Thymus (tissue), 11 donors: ENCODE data around the gene PKD1. TPM values are rescaled to one million over a fixed set of nuclear protein-coding genes. Genes with fewer than 3 reads are reported as not detected.
A peak's percentile ranks its signal among the peaks of the same experiment; 100 is the strongest.

Source experiments
- DNase-seq, 9 donors: peaks; one replicate each; pipeline ENCODE4 v3.0.0-alpha.2; 2013; ENCODE audit warnings: low spot score in 9 of 9, low read depth in 6 of 9, missing footprints in 1 of 9
- H3K27ac ChIP-seq, 2 donors: one replicate each; pipeline ENCODE4 v1.5.1; 2013; ENCODE audit warnings: control low read depth in 1 of 2, low read depth in 1 of 2, low read length in 1 of 2, mild to moderate bottlenecking in 1 of 2, moderate library complexity in 1 of 2
- H3K27me3 ChIP-seq, 2 donors: one replicate each; pipeline ENCODE4 v1.5.1; 2013; ENCODE audit warnings: low read length in 1 of 2; ENCODE audit not compliant: control insufficient read depth in 2 of 2, insufficient read depth in 1 of 2
- H3K36me3 ChIP-seq, 2 donors: one replicate each; pipeline ENCODE4 v1.5.1; 2013; ENCODE audit warnings: low read length in 1 of 2, mild to moderate bottlenecking in 1 of 2, moderate library complexity in 1 of 2; ENCODE audit not compliant: control insufficient read depth in 2 of 2, insufficient read depth in 2 of 2
- H3K4me1 ChIP-seq, 2 donors: one replicate each; pipeline ENCODE4 v1.5.1; 2013; ENCODE audit warnings: low read length in 2 of 2; ENCODE audit not compliant: control insufficient read depth in 2 of 2, insufficient read depth in 2 of 2
- H3K4me3 ChIP-seq, 2 donors: one replicate each; pipeline ENCODE4 v1.5.1; 2013; ENCODE audit warnings: low read length in 2 of 2, control low read depth in 1 of 2, mild to moderate bottlenecking in 1 of 2
- H3K9me3 ChIP-seq, 2 donors: one replicate each; pipeline ENCODE4 v1.5.1; 2013; ENCODE audit warnings: low read length in 1 of 2, mild to moderate bottlenecking in 1 of 2; ENCODE audit not compliant: control insufficient read depth in 2 of 2, insufficient read depth in 1 of 2
- WGBS: extraction: QIAGEN DNeasy Blood & Tissue Kit; methylation state at CpG from one replicate; pipeline ENCODE4 v1.1.7; 2013; 5-methylcytosine and 5-hydroxymethylcytosine counted together
- polyA plus RNA-seq: library from polyadenylated mRNA; stranded (reverse); fragments of 200-250 nt; gene quantifications from one replicate; pipeline ENCODE4 v1.2.3, GENCODE V29; 2013
- total RNA-seq: library from RNA; stranded (reverse); fragments of 120-200 nt; gene quantifications from one replicate; pipeline ENCODE4 v1.2.4, GENCODE V29; 2013
- donor health status: healthy.

Gene PKD1
- total and polyA plus RNA-seq, 2 donors, result 13.4 to 35.3 TPM

DNA sequence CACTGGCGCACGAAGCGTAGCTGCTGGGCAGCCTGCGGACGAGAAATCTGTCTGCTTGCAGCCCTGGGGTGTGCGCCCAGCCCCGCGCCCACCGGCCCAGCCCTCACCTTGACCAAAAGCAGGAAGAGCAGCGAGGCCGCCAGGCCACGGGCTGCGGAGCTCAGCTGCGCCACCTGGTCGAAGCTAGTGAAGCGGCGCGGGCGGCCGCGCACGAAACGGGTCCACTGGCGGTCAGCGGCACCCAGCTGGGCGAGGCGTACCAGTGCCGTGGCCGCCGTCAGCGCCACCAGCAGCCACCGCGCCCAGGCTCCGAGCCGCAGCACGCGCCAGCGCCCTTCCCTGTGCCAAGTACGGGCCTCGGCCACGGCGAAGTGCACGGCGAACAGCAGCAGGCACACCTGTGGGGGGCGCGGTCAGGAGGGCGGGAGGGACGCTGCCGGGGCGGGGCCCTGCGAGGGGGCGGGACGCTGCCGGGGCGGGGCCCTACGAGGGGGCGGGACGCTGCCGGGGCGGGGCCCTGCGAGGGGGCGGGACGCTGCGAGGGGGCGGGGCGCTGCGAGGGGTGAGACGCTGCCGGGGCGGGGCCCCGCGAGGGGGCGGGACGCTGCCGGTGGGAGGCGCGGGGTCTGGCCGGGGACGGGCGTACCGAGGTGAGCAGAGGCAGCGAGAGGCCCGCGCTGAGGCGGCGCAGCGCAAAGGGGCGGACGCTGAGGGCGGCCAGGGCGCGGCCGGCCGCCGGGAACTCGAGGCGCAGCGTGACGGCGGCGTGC lies 44.7 kb downstream of the PKD1 start:
- 87% methylated on average over 101 of the region's 101 CpGs for WGBS
- H3K4me1 ChIP-seq, result peaks cover 0 to 5% of the 10 kb centered on the region in 2 donors
- DNase-seq, result peak in 8 of 9 donors; percentile 13 to 79 (median 44)
- H3K36me3 ChIP-seq, result peaks cover 69 to 86% of the 10 kb centered on the region in 2 donors
- no peak overlapping the region for H3K4me3 ChIP-seq
- no peaks in the 10 kb centered on the region for H3K9me3 ChIP-seq
- H3K27me3 ChIP-seq, result no peaks in the 10 kb centered on the region
- H3K27ac ChIP-seq, result no peak overlapping the region

- peaks cover 70 to 87% of the 10 kb centered on the region in 2 donors for H3K36me3 ChIP-seq
- no peaks in the 10 kb centered on the region for H3K27me3 ChIP-seq
- H3K9me3 ChIP-seq, result no peaks in the 10 kb centered on the region
- H3K4me3 ChIP-seq, result no peak overlapping the region
- H3K4me1 ChIP-seq, result peaks cover 0 to 5% of the 10 kb centered on the region in 2 donors
- WGBS, result 97% methylated on average over 14 of the region's 14 CpGs
- no peak overlapping the region for H3K27ac ChIP-seq
- no peak for DNase-seq
Observed at GRCh38 chr16:2090481-2090776, 45.3 kb downstream of the PKD1 start.

DNA sequence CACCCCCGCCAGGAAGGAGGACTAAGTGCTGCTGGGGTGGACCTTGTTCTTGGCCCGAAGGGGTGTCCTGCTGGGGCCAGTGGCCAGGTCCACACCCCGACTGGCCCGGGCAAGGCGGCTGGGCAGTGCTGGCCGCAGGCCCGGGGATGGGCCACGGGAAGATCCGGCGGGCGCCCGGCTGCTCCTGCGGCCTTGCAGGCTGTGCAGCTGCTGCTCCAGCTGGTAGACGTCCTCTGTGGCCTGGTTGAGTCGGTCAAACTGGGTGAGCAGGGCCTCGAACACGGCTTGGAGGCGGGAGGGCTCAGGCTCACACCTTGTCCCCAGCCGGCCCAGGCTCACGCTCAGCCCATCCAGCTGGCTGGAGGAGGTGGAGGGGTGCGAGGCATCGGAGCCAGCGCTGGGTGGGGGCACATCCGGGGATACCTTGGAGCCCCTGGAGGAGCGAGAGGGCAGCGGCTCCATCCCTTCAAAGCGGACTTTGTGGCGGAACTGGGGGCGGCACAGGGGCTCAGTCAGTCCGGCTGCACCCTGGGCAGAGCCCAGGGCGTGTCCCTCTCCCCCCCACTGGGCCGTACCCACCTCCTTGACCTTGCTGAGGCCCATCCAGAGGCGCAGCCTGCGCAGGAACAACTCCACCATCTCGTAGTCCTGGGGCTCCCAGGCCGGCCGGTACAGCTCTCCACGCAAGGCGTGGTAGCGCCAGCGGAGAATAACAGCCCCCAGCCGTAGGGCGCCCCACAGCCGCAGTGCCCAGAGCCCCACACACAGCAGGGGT lies 45.8 kb downstream of the PKD1 start:
- H3K36me3 ChIP-seq, result peaks cover 73 to 89% of the 10 kb centered on the region in 2 donors
- H3K27ac ChIP-seq, result no peak overlapping the region
- 97% methylated on average over 44 of the region's 44 CpGs for WGBS
- H3K9me3 ChIP-seq, result no peaks in the 10 kb centered on the region
- no peak for DNase-seq
- H3K4me3 ChIP-seq, result no peak overlapping the region
- H3K4me1 ChIP-seq, result peaks cover 0 to 5% of the 10 kb centered on the region in 2 donors
- no peaks in the 10 kb centered on the region for H3K27me3 ChIP-seq

DNA sequence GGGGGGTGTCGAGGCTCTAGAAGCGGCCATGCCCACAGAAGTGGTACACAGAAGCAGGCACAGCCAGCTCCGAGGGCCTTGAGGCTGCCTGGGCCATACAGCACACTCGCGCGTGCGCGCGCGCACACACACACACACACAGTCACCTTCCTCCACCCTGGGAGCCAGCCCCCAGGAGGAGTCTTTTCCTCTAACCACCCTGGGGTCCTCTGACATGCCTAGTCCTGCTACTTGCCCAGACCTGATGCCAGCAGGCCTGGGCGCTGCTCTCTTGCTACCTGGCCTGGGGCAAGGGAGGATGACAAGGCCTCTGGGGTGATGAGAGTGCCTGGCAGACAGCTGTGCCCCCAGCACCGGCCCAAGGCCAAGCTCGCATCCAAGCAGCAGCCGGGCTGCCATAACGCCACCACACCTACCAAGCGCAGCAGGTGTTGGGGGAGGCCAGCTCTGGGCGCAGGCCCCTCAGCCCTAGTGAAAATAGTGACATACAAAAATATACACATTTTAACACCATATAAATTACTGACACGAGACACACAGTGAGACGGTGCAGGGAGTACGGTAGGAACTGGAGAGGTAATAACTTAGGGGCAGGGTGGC lies 46.8 kb downstream of the PKD1 start:
- Histone ChIP-seq H3K4me1 (peaks cover 0 to 12% of the 10 kb centered on the region in 2 donors), H3K9me3 (no peaks in the 10 kb centered on the region), H3K27me3 (no peaks in the 10 kb centered on the region), H3K27ac (no peak overlapping the region), H3K4me3 (no peak overlapping the region), H3K36me3 (peaks cover 76 to 94% of the 10 kb centered on the region in 2 donors)
- 93% methylated on average over 20 of the region's 20 CpGs for WGBS
- no peak for DNase-seq

DNA sequence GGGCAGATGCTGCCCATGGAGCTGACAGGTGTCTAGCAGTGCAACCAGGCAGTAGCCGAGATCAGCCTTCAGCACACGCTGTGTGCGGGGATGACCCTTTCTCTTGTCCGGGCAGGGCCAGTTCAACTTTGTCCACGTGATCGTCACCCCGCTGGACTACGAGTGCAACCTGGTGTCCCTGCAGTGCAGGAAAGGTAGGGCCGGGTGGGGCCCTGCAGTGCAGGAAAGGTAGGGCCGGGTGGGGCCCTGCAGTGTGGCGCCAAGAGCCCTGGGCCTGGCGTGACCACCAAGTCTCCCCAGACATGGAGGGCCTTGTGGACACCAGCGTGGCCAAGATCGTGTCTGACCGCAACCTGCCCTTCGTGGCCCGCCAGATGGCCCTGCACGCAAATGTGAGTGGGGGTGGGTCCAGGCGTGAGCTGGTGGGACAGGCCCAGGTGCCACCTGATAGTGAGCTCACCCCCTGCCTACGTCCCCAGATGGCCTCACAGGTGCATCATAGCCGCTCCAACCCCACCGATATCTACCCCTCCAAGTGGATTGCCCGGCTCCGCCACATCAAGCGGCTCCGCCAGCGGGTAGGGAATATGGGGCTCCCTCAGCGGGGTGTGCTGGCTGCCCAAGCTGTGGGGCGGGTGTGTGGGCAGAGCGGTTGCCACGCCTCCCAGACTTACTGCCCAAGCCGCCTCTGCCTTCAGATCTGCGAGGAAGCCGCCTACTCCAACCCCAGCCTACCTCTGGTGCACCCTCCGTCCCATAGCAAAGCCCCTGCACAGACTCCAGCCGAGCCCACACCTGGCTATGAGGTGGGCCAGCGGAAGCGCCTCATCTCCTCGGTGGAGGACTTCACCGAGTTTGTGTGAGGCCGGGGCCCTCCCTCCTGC lies 47.7 kb downstream of the PKD1 start:
- Histone ChIP-seq H3K4me1 (peaks cover 0 to 20% of the 10 kb centered on the region in 2 donors), H3K36me3 (peaks cover 70 to 92% of the 10 kb centered on the region in 2 donors), H3K27ac (no peak overlapping the region), H3K4me3 (no peak overlapping the region), H3K9me3 (no peaks in the 10 kb centered on the region), H3K27me3 (no peaks in the 10 kb centered on the region)
- WGBS, result 97% methylated on average over 41 of the region's 41 CpGs
- no peak for DNase-seq

- H3K27ac ChIP-seq, result no peak overlapping the region
- 97% methylated on average over 30 of the region's 30 CpGs for WGBS
- no peak for DNase-seq
- H3K27me3 ChIP-seq, result no peaks in the 10 kb centered on the region
- H3K36me3 ChIP-seq, result peaks cover 68 to 93% of the 10 kb centered on the region in 2 donors
- H3K4me1 ChIP-seq, result peaks cover 0 to 29% of the 10 kb centered on the region in 2 donors
- no peaks in the 10 kb centered on the region for H3K9me3 ChIP-seq
- no peak overlapping the region for H3K4me3 ChIP-seq
Observed at GRCh38 chr16:2086812-2087747, 48.6 kb downstream of the PKD1 start.

GRCh38 chr16:2086106-2086742 lies 49.5 kb downstream of the PKD1 start:
- peaks cover 0 to 33% of the 10 kb centered on the region in 2 donors for H3K4me1 ChIP-seq
- H3K27ac ChIP-seq, result no peak overlapping the region
- H3K4me3 ChIP-seq, result no peak overlapping the region
- H3K27me3 ChIP-seq, result no peaks in the 10 kb centered on the region
- DNase-seq, result no peak
- H3K9me3 ChIP-seq, result no peaks in the 10 kb centered on the region
- 98% methylated on average over 27 of the region's 27 CpGs for WGBS
- H3K36me3 ChIP-seq, result peaks cover 71 to 95% of the 10 kb centered on the region in 2 donors
